ENCODE results near the gene MAMLD1. TPM values are rescaled to one million over a fixed set of nuclear protein-coding genes. Genes with fewer than 3 reads are reported as not detected.

MAMLD1 gene
- total and polyA plus RNA-seq, 2 of the 8 experiments (the other 6 are each of a cell fraction or from before 2014, with no cell fraction given) = 0.09 to 0.26 TPM

- Histone ChIP-seq H3K79me1 (ENCODE audit: low read depth, low read length) (no peaks in the 10 kb centered on the region), H2AK5ac (ENCODE audit: low read depth, low read length) (no peak overlapping the region), H2BK20ac (ENCODE audit: low read length) (no peak overlapping the region), H3K56ac (replicated peaks; ENCODE audit: insufficient read length, low read depth, low read length) (no peak overlapping the region), H3K9ac (replicated peaks in 1 of 4; ENCODE audit: extremely low read depth in 1 of 4, low read depth in 3 of 4, low read length in 3 of 4) (no peak overlapping the region), H3K27ac (ENCODE audit: low read depth, low read length) (no peak overlapping the region), H4K5ac (ENCODE audit: insufficient read length, low read depth, low read length) (no peak overlapping the region), H2BK120ac (replicated peaks; ENCODE audit: low read depth, low read length) (no peak overlapping the region), H3K9me3 (ENCODE audit: insufficient read depth in 2 of 2, low read depth in 1 of 2, low read length in 1 of 2) (no peaks in the 10 kb centered on the region), H2BK5ac (ENCODE audit: low read depth, low read length) (no peak overlapping the region), H3K23ac (ENCODE audit: insufficient read length) (no peak overlapping the region), H2AFZ (ENCODE audit: low read length) (no peak overlapping the region), H3K4me2 (ENCODE audit: insufficient read depth in 1 of 2, low read depth in 2 of 2, low read length in 2 of 2) (no peak overlapping the region), H3K14ac (ENCODE audit: insufficient read length) (no peak overlapping the region), H2BK12ac (ENCODE audit: low read depth, low read length) (no peak overlapping the region), H2BK15ac (ENCODE audit: low read length) (no peak overlapping the region), H3K36me3 (ENCODE audit: control insufficient read depth in 2 of 4, insufficient read depth in 4 of 4, low read length in 3 of 4) (no peaks in the 10 kb centered on the region), H3K4me3 (ENCODE audit: extremely low read depth in 1 of 4, insufficient read depth in 2 of 4, low read depth in 3 of 4, low read length in 4 of 4) (no peak overlapping the region), H4K20me1 (replicated peaks in 1 of 2; ENCODE audit: control insufficient read depth in 1 of 2, insufficient read depth in 2 of 2, low read length in 2 of 2) (no peaks in the 10 kb centered on the region), H3K27me3 (replicated peaks in 1 of 4; ENCODE audit: control insufficient read depth in 3 of 4, extremely low read depth in 1 of 4, insufficient read depth in 3 of 4, low read length in 3 of 4) (no peaks in the 10 kb centered on the region), H3K23me2 (ENCODE audit: low read depth, low read length) (no peaks in the 10 kb centered on the region; the same call in 1 of the 2 replicates), H3K18ac (ENCODE audit: extremely low read depth, low read length) (no peak overlapping the region), H4K91ac (replicated peaks; ENCODE audit: insufficient read length, low read length) (no peak overlapping the region), H3K79me2 (ENCODE audit: control insufficient read depth in 1 of 2, insufficient read depth in 2 of 2, low read length in 2 of 2) (no peaks in the 10 kb centered on the region), H3K4me1 (replicated peaks in 1 of 4; ENCODE audit: control insufficient read depth in 3 of 4, insufficient read depth in 4 of 4, low read length in 3 of 4) (peaks cover 0 to 4% (median 0%) of the 10 kb centered on the region in 4 experiments; a peak in 1 of 7 replicates), H4K8ac (ENCODE audit: extremely low read depth, insufficient read depth, low read length) (no peak overlapping the region), H3K4ac (replicated peaks; ENCODE audit: insufficient read length, low read depth, low read length) (no peak overlapping the region)
- CTCF ChIA-PET (ENCODE audit: partially characterized antibody) = no interaction called here
- FAIRE-seq (no peak), DNase-seq (ENCODE audit: low read depth in 1 of 2, low spot score in 2 of 2) (no peak)
- POLR2A ChIA-PET (ENCODE audit: partially characterized antibody) = no interaction called here
- WGBS, 2 experiments (ENCODE audit: extremely low coverage in 1 of 2, insufficient coverage in 1 of 2, insufficient read length in 1 of 2, insufficient replicate concordance in 2 of 2, low coverage in 1 of 2, low lambda C conversion rate in 2 of 2, missing lambda C conversion rate in 1 of 2) = 100% methylated on average over 1 of the region's 2 CpGs; no CpG with 5 or more reads in 1 of the 2 experiments
- TF ChIP-seq RNF2 (IDR thresholded peaks at IDR 0.05; ENCODE audit: borderline replicate concordance, low read depth, low read length, missing control alignments, poor library complexity, severe bottlenecking) (no peak), USF2 (IDR thresholded peaks at IDR 0.05; ENCODE audit: low read length) (no peak), TCF12 (IDR thresholded peaks at IDR 0.05; ENCODE audit: low read depth, low read length) (no peak), TAF1 (IDR thresholded peaks at IDR 0.05; ENCODE audit: low read depth, low read length) (no peak), MAFK (IDR thresholded peaks at IDR 0.05; ENCODE audit: low read depth, low read length) (no peak), GTF2F1 (IDR thresholded peaks at IDR 0.05; ENCODE audit: borderline replicate concordance, low read depth, low read length) (no peak), ATF3 (IDR thresholded peaks at IDR 0.05; ENCODE audit: insufficient read depth, low read depth, low read length) (no peak), RBBP5 (IDR thresholded peaks at IDR 0.05; ENCODE audit: borderline replicate concordance, low read depth, low read length) (no peak)
These were observed 31.1 kb upstream of the MAMLD1 start for GRCh38 chrX:150332023-150332422.
